ENCODE measurements around the gene EFNA2.

Gene EFNA2

GRCh38 chr19:1260749-1261537 is 24.7 kb upstream of the EFNA2 start:
- peak; percentile 96 for DNase-seq (ENCODE audit: low spot score)
- in situ Hi-C loops (cut with MboI; ENCODE audit: low sequenced_read_pairs, unreplicated experiment), result no loop called here
- TF ChIP-seq, protein P1, sequence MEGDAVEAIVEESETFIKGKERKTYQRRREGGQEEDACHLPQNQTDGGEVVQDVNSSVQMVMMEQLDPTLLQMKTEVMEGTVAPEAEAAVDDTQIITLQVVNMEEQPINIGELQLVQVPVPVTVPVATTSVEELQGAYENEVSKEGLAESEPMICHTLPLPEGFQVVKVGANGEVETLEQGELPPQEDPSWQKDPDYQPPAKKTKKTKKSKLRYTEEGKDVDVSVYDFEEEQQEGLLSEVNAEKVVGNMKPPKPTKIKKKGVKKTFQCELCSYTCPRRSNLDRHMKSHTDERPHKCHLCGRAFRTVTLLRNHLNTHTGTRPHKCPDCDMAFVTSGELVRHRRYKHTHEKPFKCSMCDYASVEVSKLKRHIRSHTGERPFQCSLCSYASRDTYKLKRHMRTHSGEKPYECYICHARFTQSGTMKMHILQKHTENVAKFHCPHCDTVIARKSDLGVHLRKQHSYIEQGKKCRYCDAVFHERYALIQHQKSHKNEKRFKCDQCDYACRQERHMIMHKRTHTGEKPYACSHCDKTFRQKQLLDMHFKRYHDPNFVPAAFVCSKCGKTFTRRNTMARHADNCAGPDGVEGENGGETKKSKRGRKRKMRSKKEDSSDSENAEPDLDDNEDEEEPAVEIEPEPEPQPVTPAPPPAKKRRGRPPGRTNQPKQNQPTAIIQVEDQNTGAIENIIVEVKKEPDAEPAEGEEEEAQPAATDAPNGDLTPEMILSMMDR (IDR thresholded peaks at IDR 0.05; ENCODE audit: borderline replicate concordance, control extremely low read depth, extremely low read depth, insufficient read depth, missing control alignments), result no peak

DNA sequence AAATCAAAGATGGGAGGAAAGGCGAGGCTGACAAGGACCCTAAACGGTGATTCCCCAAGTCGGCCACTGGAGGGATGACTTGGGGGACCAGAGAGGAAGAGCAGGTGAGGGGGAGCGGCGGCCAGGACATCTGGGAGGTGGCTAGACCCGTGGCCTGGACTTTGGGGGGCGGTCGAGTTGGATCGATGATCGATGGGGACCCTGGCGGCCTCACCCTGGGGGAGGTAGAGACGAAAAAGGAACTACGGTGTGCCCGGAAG is 24.2 kb upstream of the EFNA2 start:
- in situ Hi-C loops (cut with MboI; ENCODE audit: low sequenced_read_pairs, unreplicated experiment), result no loop called here
- TF ChIP-seq, protein P1 (IDR thresholded peaks at IDR 0.05; ENCODE audit: borderline replicate concordance, control extremely low read depth, extremely low read depth, insufficient read depth, missing control alignments), result no peak
- DNase-seq (ENCODE audit: low spot score), result no peak

DNA sequence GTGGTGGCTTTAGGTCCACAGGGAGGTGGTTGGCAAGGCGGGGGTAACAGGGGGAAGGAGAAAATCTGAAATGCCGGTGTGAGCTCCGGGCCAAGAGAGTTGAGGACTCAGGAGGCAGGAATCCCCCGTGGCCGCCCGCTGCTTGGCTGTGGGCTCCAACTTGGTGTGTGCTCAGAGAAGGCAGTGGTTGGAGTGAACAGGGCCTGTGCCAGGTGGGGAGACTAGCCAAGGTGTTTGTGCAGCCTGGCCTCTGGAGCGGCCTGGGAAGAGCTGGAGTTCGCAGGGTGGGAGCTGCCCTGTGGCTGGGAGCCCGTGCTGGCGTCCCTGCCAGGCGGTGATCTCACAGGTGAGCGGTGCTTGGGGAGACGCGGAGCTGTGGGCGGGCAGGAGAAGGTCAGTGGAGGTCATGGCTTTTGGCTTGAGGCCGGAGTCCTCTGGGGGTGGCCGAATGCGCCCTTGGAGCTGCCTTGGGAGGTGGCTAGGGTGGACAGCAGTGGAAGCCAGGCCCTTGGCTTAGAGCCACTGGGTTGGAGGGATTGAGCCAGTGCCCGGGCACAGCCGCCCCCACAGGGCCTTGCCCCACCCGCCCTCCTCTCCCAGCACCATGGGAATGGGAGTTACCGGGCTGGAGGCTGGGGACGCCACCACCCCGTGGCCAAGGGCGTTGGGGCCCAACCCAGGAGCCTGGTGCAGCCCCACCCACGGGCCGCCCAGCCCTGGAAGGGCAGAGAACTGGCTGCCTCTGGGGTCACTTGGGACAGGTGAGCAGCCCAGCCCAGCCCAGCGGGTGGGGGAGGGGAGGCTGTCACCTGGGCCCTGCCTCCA is 23.7 kb upstream of the EFNA2 start:
- in situ Hi-C loops (cut with MboI; ENCODE audit: low sequenced_read_pairs, unreplicated experiment), result no loop called here
- TF ChIP-seq, protein P1 (IDR thresholded peaks at IDR 0.05; ENCODE audit: borderline replicate concordance, control extremely low read depth, extremely low read depth, insufficient read depth, missing control alignments), result no peak
- DNase-seq (ENCODE audit: low spot score), result no peak

GRCh38 chr19:1262623-1263123 is 23.0 kb upstream of the EFNA2 start:
- in situ Hi-C loops (cut with MboI; ENCODE audit: low sequenced_read_pairs, unreplicated experiment), result no loop called here
- DNase-seq (ENCODE audit: low spot score), result no peak

DNA sequence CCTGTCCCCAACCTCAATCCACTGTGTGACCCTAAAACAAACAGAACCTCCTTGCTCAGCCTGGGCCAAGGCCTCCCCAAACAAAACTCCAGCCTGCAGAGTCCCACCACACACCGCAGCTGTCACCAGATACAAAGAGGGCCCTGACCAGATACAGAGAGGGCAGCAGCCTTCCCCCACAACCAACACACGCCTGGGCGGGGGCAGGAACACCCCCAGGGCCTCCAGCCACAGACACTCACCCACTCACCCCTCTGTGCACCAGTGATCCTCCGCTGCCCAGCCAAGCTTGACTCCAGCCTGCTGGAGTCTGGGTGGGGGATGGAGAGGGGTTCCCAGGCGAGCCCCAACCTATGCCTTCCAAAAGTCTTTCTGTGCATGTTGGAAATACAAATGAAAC is 22.5 kb upstream of the EFNA2 start:
- TF ChIP-seq, protein P1 (IDR thresholded peaks at IDR 0.05; ENCODE audit: borderline replicate concordance, control extremely low read depth, extremely low read depth, insufficient read depth, missing control alignments), result no peak
- in situ Hi-C loops (cut with MboI; ENCODE audit: low sequenced_read_pairs, unreplicated experiment), result no loop called here
- DNase-seq (ENCODE audit: low spot score), result no peak

More at GRCh38 chr19:1262623-1263123, 23.0 kb upstream of the EFNA2 start:
- TF ChIP-seq, protein P1 (IDR thresholded peaks at IDR 0.05; ENCODE audit: borderline replicate concordance, control extremely low read depth, extremely low read depth, insufficient read depth, missing control alignments), result no peak

- in situ Hi-C loops (cut with MboI; ENCODE audit: low sequenced_read_pairs, unreplicated experiment), result no loop called here
- TF ChIP-seq, protein P1 (IDR thresholded peaks at IDR 0.05; ENCODE audit: borderline replicate concordance, control extremely low read depth, extremely low read depth, insufficient read depth, missing control alignments), result no peak
- DNase-seq (ENCODE audit: low spot score), result peak; percentile 63
These were observed 20.7 kb upstream of the EFNA2 start for GRCh38 chr19:1264801-1265614.

Measured in GM13976 (cell line).